Astrocyte of the cerebellum (primary cell): ENCODE measurements around the gene TAF1B.

Experiments used
- DNase-seq: peaks from one replicate; pipeline ENCODE4 v3.0.0-alpha.2; 2011; ENCODE audit warnings: low read depth
- H3K4me3 ChIP-seq: 2 replicates; pipeline ENCODE4 v1.5.1; 2011; ENCODE audit warnings: mild to moderate bottlenecking, low read depth, low read length, moderate library complexity
- in situ Hi-C: cut with HindIII; loops from 2 replicates; pipeline ENCODE4 v1.10.0; 2017; ENCODE audit warnings: low sequenced_read_pairs
- TF ChIP-seq, protein P1 (sequence below): IDR thresholded peaks from 2 replicates; pipeline ENCODE4 v1.5.1; 2012; ENCODE audit warnings: low read length, low read depth, moderate library complexity, mild to moderate bottlenecking; ENCODE audit errors: missing control alignments

The TAF1B gene

DNA sequence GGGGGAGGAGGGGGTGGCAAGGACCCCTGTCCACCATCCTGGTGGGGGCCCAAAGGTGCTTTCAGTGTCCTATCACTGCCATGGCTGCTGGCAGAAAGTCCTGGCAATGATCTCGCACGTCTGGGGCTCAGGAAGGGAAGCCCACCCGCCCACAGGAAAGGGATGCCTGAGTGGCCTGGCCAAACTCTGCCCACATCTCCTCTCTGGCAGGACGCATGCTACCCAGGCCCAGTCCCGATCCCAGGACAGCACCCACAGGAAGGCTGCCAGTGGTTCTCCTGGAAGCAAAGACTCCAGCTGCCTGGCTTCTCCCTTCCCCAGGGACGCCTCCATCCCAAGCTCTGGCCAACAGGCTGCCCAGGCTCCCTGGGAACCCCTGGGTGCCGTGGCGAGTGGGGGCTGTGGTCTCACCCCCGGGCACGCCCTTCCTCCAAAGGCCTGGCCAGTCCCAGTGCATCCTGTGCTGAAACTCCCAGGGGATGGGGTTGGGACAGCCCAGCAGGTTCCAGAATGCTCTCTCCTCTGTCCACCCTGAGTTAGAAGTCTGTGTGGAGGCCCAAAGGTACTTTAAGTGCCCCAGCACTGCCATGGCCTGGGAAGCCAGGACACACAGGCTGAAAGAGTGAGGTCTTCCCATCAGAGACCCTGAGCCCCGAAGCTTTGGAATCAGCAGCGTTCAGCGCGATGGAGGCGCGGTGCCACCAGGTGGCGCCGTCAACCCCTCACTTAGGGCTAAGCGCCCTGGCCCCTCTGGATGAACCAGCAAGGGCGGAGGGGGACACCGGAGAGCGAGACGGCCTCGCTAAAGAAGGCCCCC is 29.8 kb upstream of the TAF1B start:
- in situ Hi-C loops: loop anchor here (5.0 to 10.0 kb wide), 3 partner anchors 74 to 851 kb away; no protein-coding TSS in a partner anchor
- H3K4me3 ChIP-seq: no peak overlapping the region
- DNase-seq: peak; percentile 31
- TF ChIP-seq, protein P1, sequence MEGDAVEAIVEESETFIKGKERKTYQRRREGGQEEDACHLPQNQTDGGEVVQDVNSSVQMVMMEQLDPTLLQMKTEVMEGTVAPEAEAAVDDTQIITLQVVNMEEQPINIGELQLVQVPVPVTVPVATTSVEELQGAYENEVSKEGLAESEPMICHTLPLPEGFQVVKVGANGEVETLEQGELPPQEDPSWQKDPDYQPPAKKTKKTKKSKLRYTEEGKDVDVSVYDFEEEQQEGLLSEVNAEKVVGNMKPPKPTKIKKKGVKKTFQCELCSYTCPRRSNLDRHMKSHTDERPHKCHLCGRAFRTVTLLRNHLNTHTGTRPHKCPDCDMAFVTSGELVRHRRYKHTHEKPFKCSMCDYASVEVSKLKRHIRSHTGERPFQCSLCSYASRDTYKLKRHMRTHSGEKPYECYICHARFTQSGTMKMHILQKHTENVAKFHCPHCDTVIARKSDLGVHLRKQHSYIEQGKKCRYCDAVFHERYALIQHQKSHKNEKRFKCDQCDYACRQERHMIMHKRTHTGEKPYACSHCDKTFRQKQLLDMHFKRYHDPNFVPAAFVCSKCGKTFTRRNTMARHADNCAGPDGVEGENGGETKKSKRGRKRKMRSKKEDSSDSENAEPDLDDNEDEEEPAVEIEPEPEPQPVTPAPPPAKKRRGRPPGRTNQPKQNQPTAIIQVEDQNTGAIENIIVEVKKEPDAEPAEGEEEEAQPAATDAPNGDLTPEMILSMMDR: peak; percentile 92

DNA sequence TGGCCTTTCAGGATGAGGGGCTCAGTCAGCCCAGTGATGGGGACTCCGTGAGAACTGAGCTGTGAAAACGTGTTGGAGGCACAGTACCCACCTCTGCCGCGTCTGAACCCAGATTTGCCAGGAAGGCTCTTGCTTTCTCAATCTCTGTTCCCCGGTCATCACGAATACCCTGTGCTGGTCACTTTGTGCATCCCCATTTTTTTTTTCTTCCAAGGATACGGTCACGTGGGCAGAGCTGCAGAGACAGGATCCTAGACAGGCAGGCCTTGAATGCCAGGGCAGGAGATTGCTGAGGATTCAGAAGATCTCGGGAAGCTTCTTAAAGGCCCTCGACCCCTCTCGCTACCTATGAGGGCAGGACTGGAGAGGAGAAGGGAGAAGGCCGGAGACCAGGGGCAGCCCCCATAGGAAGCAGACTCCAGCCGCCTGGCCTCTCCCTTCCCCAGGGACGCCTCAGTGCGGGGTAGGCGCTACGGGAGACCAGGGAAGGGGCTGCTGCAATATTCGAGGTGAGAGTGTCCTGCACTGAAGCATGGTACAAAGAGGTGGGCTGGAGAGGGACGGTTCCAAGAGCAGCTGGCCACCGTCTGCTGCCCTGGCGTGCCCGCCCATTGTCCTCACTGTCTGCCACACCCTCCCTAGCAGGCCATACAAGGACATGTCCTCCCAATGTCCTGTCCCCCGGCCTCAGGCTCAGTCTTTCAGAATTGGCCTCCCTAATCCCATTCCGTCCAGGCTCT is 29.0 kb upstream of the TAF1B start:
- TF ChIP-seq, protein P1: no peak
- no peak for DNase-seq
- H3K4me3 ChIP-seq: no peak overlapping the region
- in situ Hi-C loops: loop anchor here (5.0 to 10.0 kb wide), 3 partner anchors 73 to 851 kb away; no protein-coding TSS in a partner anchor

GRCh38 chr2:9815076-9815475 is 28.2 kb upstream of the TAF1B start:
- TF ChIP-seq, protein P1: no peak

DNA sequence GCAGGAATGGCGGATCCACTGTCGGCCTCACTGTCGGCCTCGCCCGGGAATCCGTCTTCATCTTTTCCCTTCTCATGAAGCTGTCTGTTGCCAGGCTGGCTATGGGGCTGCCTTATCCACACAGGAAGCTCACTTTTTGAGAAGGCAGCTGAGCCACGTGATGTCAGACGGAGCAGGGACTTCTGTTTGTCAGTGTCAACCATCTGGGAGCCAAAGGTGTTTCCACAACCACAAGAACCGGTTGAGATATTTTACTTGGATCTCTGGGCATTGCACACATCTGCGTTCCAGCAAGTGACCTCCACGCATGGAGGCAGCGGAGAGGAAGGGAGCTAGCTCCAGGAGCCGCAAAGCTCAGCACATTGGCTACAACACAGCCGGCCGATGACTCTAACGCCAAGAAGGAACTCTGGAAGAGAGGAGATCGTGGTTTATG is 27.4 kb upstream of the TAF1B start:
- TF ChIP-seq, protein P1: no peak
- in situ Hi-C loops: loop anchor here (10.0 kb wide), 1 partner anchor 849 kb away; no protein-coding TSS in a partner anchor
- no peak overlapping the region for H3K4me3 ChIP-seq
- DNase-seq: peak; percentile 18

More at GRCh38 chr2:9815076-9815475, 28.2 kb upstream of the TAF1B start:
- H3K4me3 ChIP-seq: no peak overlapping the region
- in situ Hi-C loops: loop anchor here (10.0 kb wide), 1 partner anchor 850 kb away; no protein-coding TSS in a partner anchor
- DNase-seq: no peak

GRCh38 chr2:9818097-9818496 is 25.2 kb upstream of the TAF1B start:
- H3K4me3 ChIP-seq: no peak overlapping the region
- TF ChIP-seq, protein P1: no peak
- in situ Hi-C loops: loop anchor here (10.0 kb wide), 1 partner anchor 847 kb away; no protein-coding TSS in a partner anchor
- DNase-seq: no peak

- in situ Hi-C loops: loop anchor here (10.0 kb wide), 1 partner anchor 845 kb away; no protein-coding TSS in a partner anchor
- H3K4me3 ChIP-seq: no peak overlapping the region
- TF ChIP-seq, protein P1: no peak
- DNase-seq: no peak
Observed at GRCh38 chr2:9819551-9819950, 23.7 kb upstream of the TAF1B start.
